Astrocyte of the cerebellum (primary cell): ENCODE results near the gene CCDC69.

Experiments used
- DNase-seq: peaks from one replicate; pipeline ENCODE4 v3.0.0-alpha.2; 2011; ENCODE audit warnings: low read depth
- H3K4me3 ChIP-seq: 2 replicates; pipeline ENCODE4 v1.5.1; 2011; ENCODE audit warnings: mild to moderate bottlenecking, low read depth, low read length, moderate library complexity
- in situ Hi-C: cut with HindIII; loops from 2 replicates; pipeline ENCODE4 v1.10.0; 2017; ENCODE audit warnings: low sequenced_read_pairs
- TF ChIP-seq, protein P1 (sequence below): IDR thresholded peaks from 2 replicates; pipeline ENCODE4 v1.5.1; 2012; ENCODE audit warnings: low read length, low read depth, moderate library complexity, mild to moderate bottlenecking; ENCODE audit errors: missing control alignments

The CCDC69 gene

DNA sequence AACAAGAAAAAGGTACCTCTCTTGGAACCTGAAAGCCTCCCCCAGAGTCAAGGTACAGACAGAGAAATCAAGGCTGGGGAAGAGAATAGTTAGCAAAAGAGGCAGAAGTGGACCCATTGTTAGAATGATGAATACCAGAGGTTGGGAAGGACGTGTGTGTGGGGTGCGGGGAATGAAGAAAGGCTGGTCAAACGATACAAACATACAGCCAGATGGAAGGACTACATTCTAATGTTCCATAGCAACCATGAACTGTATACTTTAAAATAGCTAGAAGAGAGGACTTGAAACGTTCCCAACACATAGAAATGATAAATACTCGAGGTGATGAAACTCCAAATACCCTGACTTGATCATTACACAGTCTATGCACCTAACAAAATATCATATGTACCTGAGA lies 7.1 kb downstream of the CCDC69 start:
- H3K4me3 ChIP-seq = no peak overlapping the region
- in situ Hi-C loops = no loop called here
- DNase-seq = no peak
- TF ChIP-seq, protein P1, sequence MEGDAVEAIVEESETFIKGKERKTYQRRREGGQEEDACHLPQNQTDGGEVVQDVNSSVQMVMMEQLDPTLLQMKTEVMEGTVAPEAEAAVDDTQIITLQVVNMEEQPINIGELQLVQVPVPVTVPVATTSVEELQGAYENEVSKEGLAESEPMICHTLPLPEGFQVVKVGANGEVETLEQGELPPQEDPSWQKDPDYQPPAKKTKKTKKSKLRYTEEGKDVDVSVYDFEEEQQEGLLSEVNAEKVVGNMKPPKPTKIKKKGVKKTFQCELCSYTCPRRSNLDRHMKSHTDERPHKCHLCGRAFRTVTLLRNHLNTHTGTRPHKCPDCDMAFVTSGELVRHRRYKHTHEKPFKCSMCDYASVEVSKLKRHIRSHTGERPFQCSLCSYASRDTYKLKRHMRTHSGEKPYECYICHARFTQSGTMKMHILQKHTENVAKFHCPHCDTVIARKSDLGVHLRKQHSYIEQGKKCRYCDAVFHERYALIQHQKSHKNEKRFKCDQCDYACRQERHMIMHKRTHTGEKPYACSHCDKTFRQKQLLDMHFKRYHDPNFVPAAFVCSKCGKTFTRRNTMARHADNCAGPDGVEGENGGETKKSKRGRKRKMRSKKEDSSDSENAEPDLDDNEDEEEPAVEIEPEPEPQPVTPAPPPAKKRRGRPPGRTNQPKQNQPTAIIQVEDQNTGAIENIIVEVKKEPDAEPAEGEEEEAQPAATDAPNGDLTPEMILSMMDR = no peak

DNA sequence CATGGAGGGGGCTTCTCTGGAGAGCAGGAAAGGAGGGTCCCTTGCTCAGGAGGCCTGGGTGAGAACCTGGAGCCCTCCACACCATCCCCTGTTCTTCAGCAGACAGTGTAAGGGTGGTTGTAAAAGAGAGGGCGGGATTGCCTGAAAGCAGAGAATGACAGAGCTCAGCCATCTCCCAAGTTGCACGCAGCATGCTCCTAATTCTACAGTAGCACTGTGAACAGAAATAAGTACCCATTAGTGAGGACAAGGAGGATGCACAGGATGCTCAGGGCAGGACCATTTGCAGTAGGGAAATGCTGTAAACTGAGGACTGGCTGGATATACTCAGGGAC lies 8.4 kb downstream of the CCDC69 start:
- in situ Hi-C loops = no loop called here
- no peak for DNase-seq
- H3K4me3 ChIP-seq = no peak overlapping the region
- TF ChIP-seq, protein P1 = no peak

DNA sequence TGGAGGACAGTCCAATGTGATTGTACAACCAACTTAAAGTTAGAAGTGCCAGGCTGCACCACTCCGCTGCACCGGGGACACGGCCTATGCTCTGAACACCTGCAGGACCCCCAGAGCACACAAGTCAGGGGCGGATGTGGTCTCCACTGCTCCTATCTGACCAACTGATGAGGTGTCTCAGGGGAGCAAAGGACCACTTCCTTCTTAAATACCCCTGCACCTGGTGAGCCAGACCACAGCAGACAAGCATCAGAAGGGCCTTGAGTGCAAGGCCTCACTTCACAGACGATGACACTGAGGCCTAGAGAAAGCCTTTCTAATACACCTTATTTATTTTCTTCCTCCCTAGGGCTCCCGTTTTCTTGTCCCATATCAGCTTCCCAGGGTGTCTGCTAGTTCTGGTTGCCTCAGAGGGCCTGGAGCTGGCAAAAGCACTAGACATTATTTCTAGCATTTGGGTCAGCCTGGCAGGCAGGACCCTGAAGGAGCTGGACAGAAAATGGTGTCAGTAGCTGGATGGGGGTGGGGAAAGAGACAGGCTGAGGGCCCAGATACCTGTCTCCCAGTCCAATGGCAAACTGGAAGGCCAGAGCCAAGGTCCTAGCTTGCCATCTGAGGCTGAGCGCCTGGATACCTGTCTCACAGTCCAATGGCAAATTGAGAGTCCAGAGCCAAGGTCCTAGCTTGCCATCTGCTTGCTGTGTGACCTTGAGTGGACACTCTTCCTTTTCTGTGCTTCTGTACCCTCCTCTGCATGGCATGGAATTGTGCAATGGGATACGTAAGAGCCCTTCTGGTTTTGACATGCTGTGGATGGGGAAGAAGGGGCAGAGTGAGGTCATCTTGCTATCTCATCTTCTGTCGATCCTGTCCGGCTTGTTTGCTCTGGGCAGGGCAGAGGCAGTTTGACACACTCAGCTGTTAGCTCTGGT lies 9.0 kb downstream of the CCDC69 start:
- in situ Hi-C loops = no loop called here
- no peak overlapping the region for H3K4me3 ChIP-seq
- TF ChIP-seq, protein P1 = no peak
- DNase-seq = no peak

DNA sequence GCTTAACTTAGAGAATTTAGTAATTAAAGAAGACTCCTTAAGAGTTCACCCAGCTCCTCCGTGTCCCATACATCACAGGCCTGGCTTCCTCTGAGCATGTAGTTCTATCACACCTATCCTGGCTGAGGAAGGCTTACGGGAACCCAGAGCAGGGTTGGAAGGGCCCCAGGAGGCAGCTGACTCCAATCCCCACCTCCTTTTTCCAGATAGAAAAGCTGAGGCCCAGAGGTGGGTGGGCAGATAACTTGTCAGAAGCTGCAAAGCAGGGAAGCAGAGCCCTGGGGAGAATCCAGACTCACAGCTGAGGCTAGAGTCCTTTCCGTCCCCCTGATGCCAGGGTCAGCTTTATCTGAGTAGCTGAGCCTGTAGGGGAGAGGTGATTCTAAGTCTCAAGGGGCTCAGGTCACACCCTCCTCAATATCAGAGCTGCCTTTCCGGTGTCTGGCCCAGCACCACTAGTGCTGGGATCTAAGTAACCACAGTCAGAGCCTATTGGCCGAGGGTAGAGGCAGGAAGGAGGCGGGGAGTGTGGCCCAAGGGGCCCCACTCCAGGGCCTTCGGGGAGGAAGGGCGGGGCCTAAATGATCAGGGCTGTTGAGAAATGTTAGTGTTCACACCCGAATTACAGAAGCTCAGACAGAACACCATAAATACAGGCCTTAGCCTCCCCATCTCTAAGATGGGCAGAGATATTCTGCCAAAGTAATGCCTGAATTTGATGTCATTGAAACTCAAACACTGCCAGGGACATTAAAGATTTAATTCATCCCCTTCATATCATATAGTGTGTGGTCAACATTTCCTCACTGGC lies 9.9 kb downstream of the CCDC69 start:
- no peak overlapping the region for H3K4me3 ChIP-seq
- TF ChIP-seq, protein P1 = no peak
- DNase-seq = no peak
- in situ Hi-C loops = no loop called here

DNA sequence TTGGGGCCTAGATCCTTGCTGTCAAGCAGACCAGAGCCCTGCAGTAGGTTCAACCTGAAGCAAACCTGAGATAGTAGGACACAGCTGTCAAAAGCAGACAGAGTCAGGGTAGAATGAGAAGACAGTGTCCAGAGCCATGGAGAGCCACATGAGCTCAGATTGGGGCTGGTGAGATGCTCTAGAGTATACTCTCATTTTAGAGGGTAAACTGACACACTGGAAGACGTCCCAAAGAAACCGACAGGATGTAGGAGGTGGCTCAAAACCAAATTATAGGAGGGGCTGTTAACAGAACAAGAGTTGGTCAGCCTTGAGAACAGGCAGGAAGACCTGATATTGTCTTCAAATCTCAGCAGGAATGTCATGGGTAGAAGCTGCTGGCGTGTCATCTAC lies 11.5 kb downstream of the CCDC69 start:
- TF ChIP-seq, protein P1 = no peak
- no peak for DNase-seq
- H3K4me3 ChIP-seq = no peak overlapping the region
- in situ Hi-C loops = no loop called here

- no peak for DNase-seq
- H3K4me3 ChIP-seq = no peak overlapping the region
- in situ Hi-C loops = no loop called here
- TF ChIP-seq, protein P1 = no peak
Observed at GRCh38 chr5:151208481-151208914, 15.4 kb downstream of the CCDC69 start.
